HepG2 (cell line): ENCODE measurements around the gene SLC4A2. TPM values are rescaled to one million over a fixed set of nuclear protein-coding genes. Genes with fewer than 3 reads are reported as not detected.

ENCODE experiments used
- ADNP ChIP-seq: sonication (generic); formaldehyde crosslinking; IDR thresholded peaks from 2 replicates; pipeline ENCODE4 v1.4.0; 2020; ENCODE audit warnings: missing genetic modification reagents
- AKNA ChIP-seq: sonication (generic); formaldehyde crosslinking; IDR thresholded peaks from 2 replicates; pipeline ENCODE4 v1.4.0; 2020; ENCODE audit warnings: missing genetic modification reagents, borderline replicate concordance
- CREBL2 ChIP-seq: sonication (generic); formaldehyde crosslinking; IDR thresholded peaks from 2 replicates; pipeline ENCODE4 v1.8.1; 2023; ENCODE audit warnings: missing genetic modification reagents, mild to moderate bottlenecking, borderline replicate concordance
- EZH2 ChIP-seq: conservative IDR thresholded peaks from 2 replicates; pipeline ENCODE4 v1.6.1; 2012; ENCODE audit warnings: mild to moderate bottlenecking, low read depth, low read length, moderate library complexity
- JARID2 ChIP-seq: sonication (generic); formaldehyde crosslinking; IDR thresholded peaks from 2 replicates; pipeline ENCODE4 v1.8.1; 2023; ENCODE audit warnings: missing genetic modification reagents, inconsistent platforms; ENCODE audit not compliant: insufficient replicate concordance
- LBX2 ChIP-seq: sonication (generic); formaldehyde crosslinking; IDR thresholded peaks from 2 replicates; pipeline ENCODE4 v1.5.0; 2020; ENCODE audit warnings: missing genetic modification reagents, mild to moderate bottlenecking, borderline replicate concordance
- NBN ChIP-seq: fragments of 450-650 bp; conservative IDR thresholded peaks from 2 replicates; pipeline ENCODE4 v1.6.1; 2017
- SCMH1 ChIP-seq: sonication (generic); formaldehyde crosslinking; IDR thresholded peaks from 2 replicates; pipeline ENCODE4 v1.9.0; 2021; ENCODE audit warnings: missing genetic modification reagents, mild to moderate bottlenecking, borderline replicate concordance
- SP140L ChIP-seq: sonication (generic); formaldehyde crosslinking; IDR thresholded peaks from 2 replicates; pipeline ENCODE4 v1.4.0; 2020; ENCODE audit warnings: missing genetic modification reagents, borderline replicate concordance
- TRAFD1 ChIP-seq: sonication (generic); formaldehyde crosslinking; IDR thresholded peaks from 2 replicates; pipeline ENCODE4 v1.5.1; 2020; ENCODE audit warnings: missing genetic modification reagents, mild to moderate bottlenecking, borderline replicate concordance
- ZFP90 ChIP-seq: sonication (generic); formaldehyde crosslinking; IDR thresholded peaks from 2 replicates; pipeline ENCODE4 v1.8.0; 2022; ENCODE audit warnings: missing genetic modification reagents, mild to moderate bottlenecking, inconsistent platforms, borderline replicate concordance
- ZNF10 ChIP-seq: sonication (generic); formaldehyde crosslinking; IDR thresholded peaks from 2 replicates; pipeline ENCODE4 v1.4.0; 2020; ENCODE audit warnings: mild to moderate bottlenecking, low read depth, missing genetic modification reagents, borderline replicate concordance
- ZNF234 ChIP-seq: sonication (generic); formaldehyde crosslinking; conservative IDR thresholded peaks from 2 replicates; pipeline ENCODE4 v1.5.1; 2020; ENCODE audit warnings: mild to moderate bottlenecking, missing genetic modification reagents
- ZNF280D ChIP-seq: sonication (generic); formaldehyde crosslinking; IDR thresholded peaks from 2 replicates; pipeline ENCODE4 v1.5.1; 2020; ENCODE audit warnings: mild to moderate bottlenecking, missing genetic modification reagents
- ZNF383 ChIP-seq: sonication (generic); formaldehyde crosslinking; IDR thresholded peaks from 2 replicates; pipeline ENCODE4 v1.4.0; 2020; ENCODE audit warnings: missing genetic modification reagents, mild to moderate bottlenecking, borderline replicate concordance
- ZNF468 ChIP-seq: sonication (generic); formaldehyde crosslinking; IDR thresholded peaks from 2 replicates; pipeline ENCODE4 v1.8.0; 2022; ENCODE audit warnings: mild to moderate bottlenecking, moderate library complexity, missing genetic modification reagents
- ZNF577 ChIP-seq: sonication (generic); formaldehyde crosslinking; IDR thresholded peaks from 2 replicates; pipeline ENCODE4 v1.4.0; 2020; ENCODE audit warnings: mild to moderate bottlenecking, low read depth, missing genetic modification reagents, borderline replicate concordance
- ZNF839 ChIP-seq: sonication (generic); formaldehyde crosslinking; IDR thresholded peaks from 2 replicates; pipeline ENCODE4 v1.4.0; 2020; ENCODE audit warnings: missing genetic modification reagents, mild to moderate bottlenecking, borderline replicate concordance
- polyA plus RNA-seq, 8 experiments: library from polyadenylated mRNA; depleted of rRNA in 3 of 8; stranded (reverse) in 7 of 8; unstranded in 1 of 8; fragments of >200 nt; fragmentation: Illumina TruSeq in 4 of 8; extraction: Trizol in 4 of 8; gene quantifications; 2 replicates each; pipeline versions ENCODE4 v1.2.1 to v1.2.3, GENCODE V29; 2011 to 2016; ENCODE audit warnings: low read depth in 4 of 8, missing spikeins in 1 of 8, mixed read lengths in 1 of 8; ENCODE audit not compliant: insufficient read depth in 1 of 8
- total RNA-seq, 5 experiments: library from RNA; depleted of rRNA; stranded (reverse); fragments of >200 nt; fragmentation: Illumina TruSeq; extraction: Trizol; gene quantifications; 2 replicates each; pipeline ENCODE4 v1.2.3, GENCODE V29; 2016; ENCODE audit warnings: low read depth in 1 of 5

Gene SLC4A2
- total and polyA plus RNA-seq, 2 of the 13 experiments (the other 11 are each of a cell fraction or from before 2014, with no cell fraction given) = 51.9 to 73.4 TPM

GRCh38 chr7:151010307-151011096, 48.9 kb upstream of the SLC4A2 start (continued):
- TF ChIP-seq SCMH1 (CRISPR knock-in tag) = no peak
- no peak for TF ChIP-seq CREBL2
- no peak for TF ChIP-seq ZNF839 (CRISPR knock-in tag)
- no peak for TF ChIP-seq NBN
- TF ChIP-seq TRAFD1 (CRISPR knock-in tag) = no peak
- 0 out of 2 replicates have a peak, but pooled peaks have one; percentile 48 for TF ChIP-seq ZFP90 (CRISPR knock-in tag)
- no peak for TF ChIP-seq ZNF10 (CRISPR knock-in tag)
- TF ChIP-seq ZNF234 (CRISPR knock-in tag) = no peak
- no peak for TF ChIP-seq AKNA
- no peak for TF ChIP-seq JARID2 (CRISPR knock-in tag)
- peak; percentile 60; the same call in 1 of the 2 replicates for TF ChIP-seq LBX2 (CRISPR knock-in tag)
- TF ChIP-seq ZNF468 (CRISPR knock-in tag) = no peak
- no peak for TF ChIP-seq SP140L (CRISPR knock-in tag)
- no peak for TF ChIP-seq ZNF383 (CRISPR knock-in tag)
- no peak for TF ChIP-seq ZNF577 (CRISPR knock-in tag)
- no peak for TF ChIP-seq ADNP (CRISPR knock-in tag)
- no peak for TF ChIP-seq EZH2
- TF ChIP-seq ZNF280D (CRISPR knock-in tag) = no peak
